HepG2 (cell line): ENCODE results near the gene ZNF48. TPM values are rescaled to one million over a fixed set of nuclear protein-coding genes. Genes with fewer than 3 reads are reported as not detected.
A peak's percentile ranks its signal among the peaks of the same experiment; 100 is the strongest.

Source experiments
- ARHGAP35 ChIP-seq: sonication (generic); formaldehyde crosslinking; IDR thresholded peaks from 2 replicates; pipeline ENCODE4 v1.9.0; 2022; ENCODE audit warnings: mild to moderate bottlenecking, inconsistent platforms, moderate library complexity, missing genetic modification reagents, borderline replicate concordance
- ASH2L ChIP-seq: fragments of 300-600, 200-600 bp; sonication (generic); IDR thresholded peaks from 2 replicates; pipeline ENCODE4 v1.7.0; 2017; ENCODE audit warnings: low read depth, mild to moderate bottlenecking, moderate library complexity, mixed read lengths, low read length; ENCODE audit not compliant: insufficient read length
- CCAR2 ChIP-seq: fragments of 200-400 bp; formaldehyde crosslinking; optimal IDR thresholded peaks from 2 replicates; pipeline ENCODE3; 2018; ENCODE audit warnings: low read depth, mild to moderate bottlenecking, low read length, moderate library complexity
- DNMT3B ChIP-seq: conservative IDR thresholded peaks from 2 replicates; pipeline ENCODE4 v1.6.1; 2016; ENCODE audit warnings: missing biosample characterization, control low read depth
- IRF2 ChIP-seq: IDR thresholded peaks from 2 replicates; pipeline ENCODE4 v1.6.1; 2018; ENCODE audit warnings: missing genetic modification reagents, missing compliant biosample characterization
- IRX3 ChIP-seq: sonication (generic); formaldehyde crosslinking; IDR thresholded peaks from 2 replicates; pipeline ENCODE4 v1.8.1; 2023; ENCODE audit warnings: mild to moderate bottlenecking, low read depth, missing genetic modification reagents, borderline replicate concordance
- KDM5B ChIP-seq: sonication (generic); formaldehyde crosslinking; IDR thresholded peaks from 2 replicates; pipeline ENCODE4 v1.4.0; 2020; ENCODE audit warnings: missing genetic modification reagents, mild to moderate bottlenecking, borderline replicate concordance
- KLF13 ChIP-seq: sonication (generic); formaldehyde crosslinking; IDR thresholded peaks from 2 replicates; pipeline ENCODE4 v1.4.0; 2020; ENCODE audit warnings: mild to moderate bottlenecking, missing genetic modification reagents
- MAFK ChIP-seq, 2 experiments: IDR thresholded peaks in 1 of 2; conservative IDR thresholded peaks in 1 of 2; 2 replicates each; pipeline ENCODE4 v1.6.1; 2011; ENCODE audit warnings: improper control_type of control experiment in 2 of 2, low read length in 2 of 2
- NCOA5 ChIP-seq: sonication (generic); formaldehyde crosslinking; IDR thresholded peaks from 2 replicates; pipeline ENCODE4 v1.4.0; 2020; ENCODE audit warnings: missing genetic modification reagents
- NFKB2 ChIP-seq: sonication (generic); formaldehyde crosslinking; IDR thresholded peaks from 2 replicates; pipeline ENCODE4 v1.4.0; 2020; ENCODE audit warnings: missing genetic modification reagents, borderline replicate concordance
- PRDM10 ChIP-seq: sonication (generic); formaldehyde crosslinking; IDR thresholded peaks from 2 replicates; pipeline ENCODE4 v1.4.0; 2020; ENCODE audit warnings: low read depth, missing genetic modification reagents
- RBAK ChIP-seq: sonication (generic); formaldehyde crosslinking; IDR thresholded peaks from 2 replicates; pipeline ENCODE4 v1.5.1; 2020; ENCODE audit warnings: mild to moderate bottlenecking, missing genetic modification reagents
- RNF2 ChIP-seq: fragments of 450-650 bp; conservative IDR thresholded peaks from 2 replicates; pipeline ENCODE4 v1.6.1; 2016; ENCODE audit warnings: low read depth
- THAP11 ChIP-seq: IDR thresholded peaks from 2 replicates; pipeline ENCODE4 v1.6.1; 2016; ENCODE audit warnings: missing biosample characterization, missing genetic modification reagents
- TSC22D2 ChIP-seq: sonication (generic); formaldehyde crosslinking; IDR thresholded peaks from 2 replicates; pipeline ENCODE4 v1.5.1; 2020; ENCODE audit warnings: missing genetic modification reagents, mild to moderate bottlenecking, borderline replicate concordance
- ZBTB3 ChIP-seq: sonication (generic); formaldehyde crosslinking; IDR thresholded peaks from 2 replicates; pipeline ENCODE4 v1.4.0; 2020; ENCODE audit warnings: low read depth, mild to moderate bottlenecking, moderate library complexity, missing genetic modification reagents, borderline replicate concordance
- ZFYVE20 ChIP-seq: sonication (generic); formaldehyde crosslinking; IDR thresholded peaks from 2 replicates; pipeline ENCODE4 v1.8.0; 2023; ENCODE audit warnings: low read depth, mild to moderate bottlenecking, moderate library complexity, missing genetic modification reagents, borderline replicate concordance
- ZNF124 ChIP-seq: sonication (generic); formaldehyde crosslinking; IDR thresholded peaks from 2 replicates; pipeline ENCODE4 v1.4.0; 2020; ENCODE audit warnings: missing genetic modification reagents
- ZNF34 ChIP-seq: sonication (generic); formaldehyde crosslinking; IDR thresholded peaks from 2 replicates; pipeline ENCODE4 v1.4.0; 2020; ENCODE audit warnings: mild to moderate bottlenecking, missing genetic modification reagents, borderline replicate concordance
- ZNF431 ChIP-seq: sonication (generic); formaldehyde crosslinking; IDR thresholded peaks from 2 replicates; pipeline ENCODE4 v1.9.0; 2022; ENCODE audit warnings: missing genetic modification reagents, low read depth, mild to moderate bottlenecking, borderline replicate concordance
- ZNF720 ChIP-seq: sonication (generic); formaldehyde crosslinking; IDR thresholded peaks from 2 replicates; pipeline ENCODE4 v1.4.0; 2020; ENCODE audit warnings: missing genetic modification reagents
- ZNF816 ChIP-seq: sonication (generic); formaldehyde crosslinking; IDR thresholded peaks from 2 replicates; pipeline ENCODE4 v1.8.0; 2022; ENCODE audit warnings: missing genetic modification reagents, mild to moderate bottlenecking, borderline replicate concordance
- ZNF883 ChIP-seq: sonication (generic); formaldehyde crosslinking; IDR thresholded peaks from 2 replicates; pipeline ENCODE4 v1.5.1; 2020; ENCODE audit warnings: mild to moderate bottlenecking, missing genetic modification reagents; ENCODE audit errors: not compliant biosample characterization
- ZSCAN31 ChIP-seq: sonication (generic); formaldehyde crosslinking; IDR thresholded peaks from 2 replicates; pipeline ENCODE4 v1.5.0; 2020; ENCODE audit warnings: low read depth, mild to moderate bottlenecking, missing genetic modification reagents
- polyA plus RNA-seq, 8 experiments: library from polyadenylated mRNA; depleted of rRNA in 3 of 8; stranded (reverse) in 7 of 8; unstranded in 1 of 8; fragments of >200 nt; fragmentation: Illumina TruSeq in 4 of 8; extraction: Trizol in 4 of 8; gene quantifications; 2 replicates each; pipeline versions ENCODE4 v1.2.1 to v1.2.3, GENCODE V29; 2011 to 2016; ENCODE audit warnings: low read depth in 4 of 8, missing spikeins in 1 of 8, mixed read lengths in 1 of 8; ENCODE audit not compliant: insufficient read depth in 1 of 8
- total RNA-seq, 5 experiments: library from RNA; depleted of rRNA; stranded (reverse); fragments of >200 nt; fragmentation: Illumina TruSeq; extraction: Trizol; gene quantifications; 2 replicates each; pipeline ENCODE4 v1.2.3, GENCODE V29; 2016; ENCODE audit warnings: low read depth in 1 of 5

ZNF48 gene
- total and polyA plus RNA-seq, 2 of the 13 experiments (the other 11 are each of a cell fraction or from before 2014, with no cell fraction given) = 9.9 to 12.3 TPM

GRCh38 chr16:30352488-30353401 is 42.5 kb upstream of the ZNF48 start (continued):
- TF ChIP-seq CCAR2 (no peak), ASH2L (no peak), PRDM10 (CRISPR knock-in tag) (no peak), ZBTB3 (no peak), NCOA5 (CRISPR knock-in tag) (no peak), ZNF34 (CRISPR knock-in tag) (no peak), KLF13 (CRISPR knock-in tag) (no peak), ZSCAN31 (CRISPR knock-in tag) (no peak), ZNF720 (CRISPR knock-in tag) (no peak), ZFYVE20 (CRISPR knock-in tag) (no peak), ZNF124 (CRISPR knock-in tag) (no peak), RBAK (CRISPR knock-in tag) (no peak; the same call in 1 of the 2 replicates), TSC22D2 (CRISPR knock-in tag) (no peak), MAFK (conservative IDR thresholded peaks at IDR 0.05 in 1 of 2, IDR thresholded peaks at IDR 0.05 in 1 of 2; ENCODE audit: low read length in 2 of 2) (no peak), IRX3 (no peak), ZNF883 (CRISPR knock-in tag) (no peak), IRF2 (CRISPR knock-in tag) (no peak), THAP11 (CRISPR knock-in tag) (peak; percentile 39; the same call in 1 of the 2 replicates), NFKB2 (CRISPR knock-in tag) (no peak), ZNF431 (CRISPR knock-in tag) (no peak), ZNF816 (CRISPR knock-in tag) (no peak), ARHGAP35 (no peak; the same call in 1 of the 2 replicates), RNF2 (no peak), KDM5B (no peak), DNMT3B (CRISPR knock-in tag) (no peak)
